PC-3 (cell line): ENCODE data around the gene UBE3D.

Source experiments
- CTCF ChIP-seq: fragments of 300-600 bp; sonication (generic); conservative IDR thresholded peaks from 2 replicates; pipeline ENCODE4 v1.5.1; 2017; ENCODE audit warnings: antibody characterized with exemption, low read depth, mild to moderate bottlenecking, low read length
- EZH2 ChIP-seq: fragments of 300-600 bp; sonication (generic); IDR thresholded peaks from one replicate; pipeline ENCODE4 v1.6.1; 2017; ENCODE audit warnings: antibody characterized with exemption, mild to moderate bottlenecking, low read length; ENCODE audit not compliant: unreplicated experiment

GRCh38 chr6:83108378-83108777 is 42.7 kb upstream of the UBE3D start:
- TF ChIP-seq CTCF (no peak), EZH2 (no peak)
